ENCODE measurements around the gene HNF1B. TPM values are rescaled to one million over a fixed set of nuclear protein-coding genes. Genes with fewer than 3 reads are reported as not detected.
"Not testable (repeated sequence)": the region's sequence is repeated elsewhere in the genome, so short reads cannot be mapped to it uniquely, and the experiment has no call there.

Gene HNF1B, protein sequence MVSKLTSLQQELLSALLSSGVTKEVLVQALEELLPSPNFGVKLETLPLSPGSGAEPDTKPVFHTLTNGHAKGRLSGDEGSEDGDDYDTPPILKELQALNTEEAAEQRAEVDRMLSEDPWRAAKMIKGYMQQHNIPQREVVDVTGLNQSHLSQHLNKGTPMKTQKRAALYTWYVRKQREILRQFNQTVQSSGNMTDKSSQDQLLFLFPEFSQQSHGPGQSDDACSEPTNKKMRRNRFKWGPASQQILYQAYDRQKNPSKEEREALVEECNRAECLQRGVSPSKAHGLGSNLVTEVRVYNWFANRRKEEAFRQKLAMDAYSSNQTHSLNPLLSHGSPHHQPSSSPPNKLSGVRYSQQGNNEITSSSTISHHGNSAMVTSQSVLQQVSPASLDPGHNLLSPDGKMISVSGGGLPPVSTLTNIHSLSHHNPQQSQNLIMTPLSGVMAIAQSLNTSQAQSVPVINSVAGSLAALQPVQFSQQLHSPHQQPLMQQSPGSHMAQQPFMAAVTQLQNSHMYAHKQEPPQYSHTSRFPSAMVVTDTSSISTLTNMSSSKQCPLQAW
- not detected for total RNA-seq
- long read RNA-seq = 0 reads

DNA sequence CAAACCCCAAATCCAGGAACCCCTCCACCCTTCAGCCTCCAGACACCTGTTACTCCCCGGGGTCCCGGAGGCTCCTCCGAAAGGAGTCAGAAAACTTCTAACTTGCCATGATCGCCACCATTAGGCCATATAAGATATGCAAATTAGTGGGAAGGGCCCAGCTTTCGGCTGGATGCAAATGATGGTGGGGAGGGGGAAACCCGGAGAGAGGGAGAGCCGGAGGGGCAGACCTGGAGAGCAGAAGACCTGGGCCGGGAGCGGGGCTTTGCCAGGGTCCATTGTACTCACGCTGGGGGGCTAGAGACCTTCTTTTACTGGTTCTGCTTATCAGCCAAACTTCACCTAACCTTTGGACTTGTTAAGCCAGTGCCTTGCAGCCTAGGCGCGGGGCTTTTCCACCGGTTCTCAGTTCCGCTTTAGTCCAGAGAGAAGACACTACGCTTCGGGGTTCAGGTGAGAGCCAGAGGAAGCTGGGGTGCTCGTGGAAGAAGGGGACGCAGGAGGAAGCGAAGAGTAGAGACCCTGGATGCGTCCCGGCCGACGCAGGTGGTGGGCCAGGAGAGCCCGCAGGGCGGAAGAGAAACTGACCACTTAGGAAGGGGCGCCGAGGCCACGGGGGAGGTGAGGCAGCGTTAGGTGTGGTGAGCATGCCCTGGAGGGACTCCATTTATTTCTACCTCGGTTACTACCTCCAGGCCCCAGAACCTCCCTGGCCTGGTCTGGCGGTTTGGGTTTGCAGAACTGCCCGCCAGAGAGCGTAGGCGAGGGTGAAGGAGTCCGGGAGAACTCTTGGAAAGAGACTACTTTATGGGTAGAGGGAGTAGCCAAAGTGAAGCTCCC, at the start of gene HNF1B:
Gene HNF1B, minus strand, starts transcription at position 99 of the 840 bp plus-strand sequence. CDS start 175 bp downstream, outside the sequence.
- no peak for DNase-seq
- no peak for ATAC-seq (ENCODE audit: poor library complexity)
- intact Hi-C loops (cut with DNase I) = no loop called here

DNA sequence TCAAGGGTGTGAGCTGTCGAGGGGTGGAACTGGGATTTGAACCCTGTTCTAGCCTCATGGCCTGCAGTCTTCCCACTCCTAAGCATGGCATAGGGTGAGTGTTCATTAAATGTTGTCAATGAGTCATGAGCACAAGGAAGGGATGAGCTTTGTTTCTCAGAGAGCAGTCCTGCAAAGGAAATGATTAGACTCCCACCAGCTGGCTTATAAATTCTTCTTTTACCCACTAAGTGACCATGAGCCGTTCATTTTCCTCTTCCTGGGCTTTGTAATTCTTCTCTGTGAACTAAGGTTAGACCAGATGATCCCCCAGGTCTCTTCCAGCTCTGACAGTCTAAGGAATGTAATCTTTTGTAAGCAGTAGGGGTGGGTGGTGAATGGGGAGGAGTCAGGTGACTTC, 47.9 kb upstream of the HNF1B start:
- DNase-seq = no peak
- intact Hi-C loops (cut with DNase I) = no loop called here
- ATAC-seq (ENCODE audit: poor library complexity) = no peak

DNA sequence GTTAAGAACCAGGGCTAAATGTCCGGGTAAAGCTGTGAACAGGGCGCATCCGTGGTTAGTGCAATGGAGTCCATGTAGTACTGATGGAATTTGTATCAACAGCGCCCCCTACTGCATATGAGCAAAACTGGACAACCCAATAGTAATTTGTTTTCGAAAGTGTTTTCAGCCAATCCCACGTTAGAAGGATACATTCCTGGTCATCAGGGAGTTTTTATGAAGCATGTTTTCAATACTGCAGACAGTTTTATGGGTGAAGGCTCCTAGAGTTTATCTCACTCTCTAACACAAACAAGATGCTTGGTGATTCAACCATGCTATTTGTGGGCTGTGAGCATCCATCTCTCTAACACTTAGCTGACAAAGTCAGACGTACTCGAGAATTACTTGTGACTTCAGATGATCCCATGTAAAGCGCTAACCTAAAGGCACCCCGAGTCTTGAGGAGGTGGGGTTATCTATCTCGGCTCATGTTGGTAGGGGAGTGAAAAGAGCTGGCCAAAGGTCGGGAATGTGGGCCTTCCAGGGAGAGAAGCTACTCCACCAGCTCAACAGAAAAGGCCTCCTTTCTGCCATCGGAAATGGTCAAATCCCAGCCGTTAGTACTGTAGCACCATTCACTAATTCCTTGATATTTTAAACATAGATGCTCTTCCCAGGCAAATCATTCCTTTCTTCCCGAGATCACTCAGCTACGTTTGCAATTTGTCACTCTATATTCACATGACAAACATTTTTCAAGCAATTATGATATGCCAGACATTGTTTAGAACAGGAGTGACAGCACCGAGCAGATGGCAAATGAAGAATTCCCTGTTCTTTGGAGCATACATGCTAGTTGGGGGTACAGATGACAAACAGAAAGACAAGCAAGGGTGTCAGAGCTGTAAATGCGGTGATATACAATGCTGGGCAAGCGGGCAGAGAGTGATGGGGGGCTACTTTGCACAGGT, 46.9 kb upstream of the HNF1B start:
- intact Hi-C loops (cut with DNase I) = no loop called here
- DNase-seq (no peak), ATAC-seq (ENCODE audit: poor library complexity) (no peak)

DNA sequence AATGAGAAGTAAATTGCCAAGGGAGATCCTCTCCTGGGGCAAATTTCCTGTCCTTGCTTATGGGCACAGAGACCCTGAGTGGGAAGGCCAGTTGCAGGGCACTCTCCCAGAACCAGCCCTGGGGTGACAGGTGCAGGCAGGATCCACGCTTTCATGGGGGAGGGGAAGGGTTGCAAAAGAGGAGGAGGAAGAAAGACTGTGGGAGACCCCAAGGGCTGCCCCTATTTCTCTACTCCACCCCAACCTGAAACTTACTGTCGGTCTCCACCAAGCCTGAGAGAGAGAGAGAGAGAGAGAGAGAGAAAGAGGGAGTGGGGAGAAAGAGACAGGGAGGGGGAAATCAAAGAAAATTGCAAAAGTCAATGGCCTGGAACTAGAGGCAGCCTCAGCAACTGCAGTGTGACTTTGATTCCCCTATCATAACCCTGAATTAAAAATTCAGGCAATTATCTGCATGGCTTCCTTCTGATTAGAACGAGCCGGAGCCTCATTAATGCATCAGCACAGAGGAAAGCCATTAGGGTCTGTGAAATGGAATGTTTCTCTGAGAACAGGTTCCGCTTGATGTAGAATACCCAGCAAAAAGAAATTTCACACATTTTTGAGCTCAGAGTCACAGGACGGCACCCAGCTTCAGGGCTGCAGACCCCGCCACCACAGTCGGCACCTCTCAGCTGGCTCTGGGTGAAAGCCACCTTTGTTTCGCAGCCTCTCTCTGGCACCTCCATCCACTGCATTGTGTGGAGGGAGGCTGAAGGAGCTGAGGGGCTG, 45.1 kb upstream of the HNF1B start:
- no peak for DNase-seq
- intact Hi-C loops (cut with DNase I) = no loop called here
- no peak for ATAC-seq (ENCODE audit: poor library complexity)

DNA sequence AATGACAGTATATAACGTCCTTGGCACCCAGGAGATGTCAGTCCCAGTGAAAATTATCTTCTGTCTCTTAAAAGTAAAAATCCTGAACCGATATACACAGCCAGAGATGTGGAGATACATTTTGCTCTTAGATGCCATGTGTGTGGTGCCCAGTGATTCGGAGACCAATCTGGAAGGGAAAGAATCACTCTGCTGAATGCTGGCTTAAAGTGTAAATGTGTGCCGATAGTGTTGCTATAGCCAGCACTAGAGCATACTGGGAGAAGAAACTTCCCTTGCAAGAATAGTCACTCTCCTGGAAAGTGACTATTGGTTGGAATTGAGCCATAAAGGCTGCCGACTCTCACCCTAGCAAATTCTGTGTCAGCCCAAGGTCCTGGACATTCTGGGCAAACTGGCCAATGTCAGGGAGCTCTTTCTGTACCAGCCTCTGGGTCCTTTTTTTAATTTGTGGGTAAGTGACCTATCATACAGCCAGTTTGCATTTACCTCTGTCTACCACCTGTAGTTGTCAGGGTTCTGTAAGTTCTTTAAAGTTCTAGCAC, 44.2 kb upstream of the HNF1B start:
- DNase-seq = no peak
- ATAC-seq (ENCODE audit: poor library complexity) = no peak
- intact Hi-C loops (cut with DNase I) = no loop called here

DNA sequence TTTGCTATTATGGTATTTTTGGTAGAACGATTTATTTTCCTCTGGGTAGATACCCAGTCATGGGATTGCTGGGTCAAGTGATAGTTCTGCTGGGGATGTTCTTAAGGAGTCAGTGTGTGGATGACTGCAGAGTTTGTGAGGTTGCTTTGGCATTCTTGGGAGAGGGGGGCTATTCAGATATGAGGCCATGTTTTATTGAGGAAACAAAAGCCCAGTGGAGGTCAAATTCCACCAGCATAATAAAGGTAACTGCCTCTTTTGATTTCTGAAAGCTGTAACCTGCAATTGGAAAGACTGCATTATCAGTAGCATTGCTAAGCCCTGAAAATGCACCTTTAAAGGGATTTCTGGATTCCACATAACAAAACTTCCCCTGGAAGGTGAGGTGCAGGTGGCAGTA, 43.7 kb upstream of the HNF1B start:
- ATAC-seq (ENCODE audit: poor library complexity) = no peak
- no peak for DNase-seq
- intact Hi-C loops (cut with DNase I) = no loop called here

DNA sequence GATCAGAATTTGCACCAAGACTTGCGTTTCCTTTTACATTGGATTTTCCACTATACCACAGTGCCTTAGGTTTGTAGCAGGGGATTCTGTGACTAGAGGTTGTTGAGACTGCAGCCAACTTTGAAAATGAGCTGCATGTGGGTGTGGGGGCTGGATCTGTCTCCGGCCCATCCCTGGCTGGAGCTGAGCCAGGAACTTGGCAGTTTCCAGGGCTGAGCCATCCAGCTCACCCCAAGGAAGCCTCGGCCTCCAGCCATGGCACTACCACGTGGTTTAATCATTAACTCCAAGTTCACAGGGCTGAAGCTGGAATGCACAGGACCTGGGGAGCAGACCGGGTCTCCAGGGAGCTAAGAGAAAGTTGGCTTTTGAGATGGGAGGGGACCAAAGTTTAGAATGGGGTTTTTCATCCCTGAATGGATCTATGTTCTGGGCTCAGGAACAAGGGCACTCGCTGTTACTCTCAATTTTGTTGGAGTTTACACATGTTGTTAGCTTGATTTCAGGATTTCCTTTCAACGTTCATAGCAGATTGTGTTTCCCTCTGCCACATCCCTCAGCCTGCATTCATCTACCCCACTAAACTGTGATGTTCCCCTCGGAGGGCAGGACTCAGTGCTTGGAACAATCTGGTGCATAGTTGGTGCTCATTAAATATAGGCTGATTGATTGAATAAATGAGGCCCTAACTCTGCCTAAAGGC, 42.3 kb upstream of the HNF1B start:
- DNase-seq (no peak), ATAC-seq (ENCODE audit: poor library complexity) (no peak)
- intact Hi-C loops (cut with DNase I) = no loop called here

DNA sequence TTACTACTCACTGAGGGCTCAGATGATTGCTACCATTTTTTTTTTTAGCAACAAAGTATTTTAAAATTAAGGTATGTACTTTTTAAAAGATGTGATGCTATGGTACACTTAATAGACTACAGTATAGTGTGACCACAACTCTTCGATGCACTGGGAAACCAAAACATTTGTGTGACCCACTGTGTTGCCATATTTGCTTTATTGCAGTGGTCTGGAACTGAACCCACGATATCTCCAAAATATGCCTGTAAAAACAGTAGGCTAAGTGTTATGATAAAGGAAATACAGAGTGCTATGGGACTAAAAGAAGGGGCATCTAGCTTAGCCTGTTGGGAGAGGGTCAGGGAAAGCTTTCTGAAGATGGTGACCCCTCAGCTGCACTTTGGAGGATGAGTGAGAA, 41.6 kb upstream of the HNF1B start:
- DNase-seq = no peak
- no peak for ATAC-seq (ENCODE audit: poor library complexity)
- intact Hi-C loops (cut with DNase I) = no loop called here

DNA sequence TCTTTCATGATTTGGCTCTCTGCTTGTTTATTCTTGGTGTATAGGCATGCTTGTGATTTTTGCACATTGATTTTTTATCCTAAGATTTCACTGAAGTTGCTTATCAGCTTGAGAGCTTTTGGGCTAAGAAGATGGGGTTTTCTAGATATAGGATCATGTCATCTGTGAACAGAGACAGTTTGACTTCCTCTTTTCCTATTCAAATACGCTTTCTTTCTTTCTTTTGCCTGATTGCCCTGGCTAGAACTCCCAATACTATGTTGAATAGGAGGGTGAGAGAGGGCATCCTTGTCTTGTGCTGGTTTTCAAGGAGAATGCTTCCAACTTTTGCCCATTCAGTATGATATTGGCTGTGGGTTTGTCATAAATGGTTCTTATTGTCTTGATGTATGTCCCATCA, 37.6 kb upstream of the HNF1B start:
- intact Hi-C loops (cut with DNase I); ATAC-seq (ENCODE audit: poor library complexity); DNase-seq: not testable (repeated sequence)

DNA sequence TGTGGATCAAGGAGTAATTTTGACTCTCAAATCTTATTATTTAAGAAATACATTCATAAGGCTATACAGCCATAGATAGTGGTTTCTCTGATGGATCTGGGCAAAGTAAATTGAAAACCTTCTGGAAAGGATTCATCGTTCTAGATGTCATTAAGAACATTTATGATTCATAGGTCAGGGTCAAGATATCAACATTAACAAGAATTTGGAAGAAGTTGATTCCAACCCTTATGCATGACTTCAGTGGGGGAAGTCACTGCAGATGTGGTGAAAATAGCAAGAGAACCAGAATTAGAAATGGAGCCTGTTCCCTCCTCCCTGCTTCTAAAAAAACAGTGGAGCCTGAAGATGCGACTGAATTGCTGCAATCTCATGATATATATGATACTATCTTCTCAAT, 36.6 kb upstream of the HNF1B start:
- intact Hi-C loops (cut with DNase I) = no loop called here
- ATAC-seq (ENCODE audit: poor library complexity) (no peak), DNase-seq (no peak)

DNA sequence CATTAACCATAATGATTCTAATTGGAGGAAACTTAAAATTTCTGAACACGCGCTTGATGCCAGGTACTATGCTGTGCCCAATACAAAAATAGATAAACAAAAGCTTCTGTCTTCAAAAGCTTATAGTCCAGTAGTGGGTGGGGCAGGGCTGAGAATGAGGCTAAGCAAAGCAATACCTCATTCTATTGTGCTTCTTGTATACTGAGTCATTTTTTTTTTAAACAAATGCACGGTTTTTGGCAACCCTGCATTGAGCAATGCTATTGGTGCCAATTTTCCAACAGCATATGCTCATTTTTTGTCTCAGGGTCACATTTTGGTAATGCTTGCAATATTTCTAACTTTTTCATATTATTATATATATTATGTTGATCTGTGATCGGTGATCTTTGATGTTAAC, 34.7 kb upstream of the HNF1B start:
- intact Hi-C loops (cut with DNase I) = no loop called here
- no peak for DNase-seq
- no peak for ATAC-seq (ENCODE audit: poor library complexity)

DNA sequence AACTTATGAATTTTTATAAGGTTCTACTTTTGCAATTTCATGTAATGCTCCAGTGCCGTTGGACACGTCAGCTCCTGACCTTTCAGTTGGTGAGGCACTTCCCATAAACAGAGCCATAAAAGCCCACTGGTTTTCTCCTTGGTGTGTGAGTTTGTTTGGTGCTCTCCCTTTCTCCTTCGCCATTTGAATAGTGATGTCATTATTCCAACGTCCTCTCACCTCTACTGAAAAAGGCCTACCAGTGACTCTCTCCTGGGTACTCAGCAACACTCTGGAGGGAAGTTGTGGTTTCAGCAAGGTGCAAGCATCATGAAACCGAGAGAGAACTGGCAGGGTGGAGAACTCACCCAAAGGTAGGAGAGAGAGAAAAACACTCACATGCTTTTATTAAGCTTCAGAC, 29.6 kb upstream of the HNF1B start:
- ATAC-seq (ENCODE audit: poor library complexity) (no peak), DNase-seq (no peak)
- intact Hi-C loops (cut with DNase I) = loop anchor here (5.0 kb wide), 1 partner anchor 122 kb away; no protein-coding TSS in a partner anchor

DNA sequence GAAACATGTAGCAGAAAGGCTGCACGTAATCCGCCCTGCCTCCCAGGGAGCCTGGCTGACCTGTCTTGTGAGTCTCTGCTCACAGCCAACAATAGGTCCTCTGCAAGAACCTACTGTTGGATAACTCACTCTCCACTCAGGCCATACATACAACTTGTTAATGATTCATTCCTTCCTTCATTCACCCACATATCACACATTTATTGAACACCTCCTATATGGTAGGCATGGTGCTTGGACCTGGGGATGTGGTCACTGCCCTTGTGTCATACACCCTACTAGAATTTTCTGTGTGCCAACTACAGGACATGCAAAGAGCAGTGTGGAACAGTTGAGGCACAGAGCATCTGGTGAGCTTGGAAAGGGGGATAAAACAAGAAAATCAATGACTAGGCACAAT, 28.1 kb upstream of the HNF1B start:
- intact Hi-C loops (cut with DNase I) = loop anchor here (5.0 kb wide), 1 partner anchor 121 kb away; no protein-coding TSS in a partner anchor
- no peak for DNase-seq
- no peak for ATAC-seq (ENCODE audit: poor library complexity)

DNA sequence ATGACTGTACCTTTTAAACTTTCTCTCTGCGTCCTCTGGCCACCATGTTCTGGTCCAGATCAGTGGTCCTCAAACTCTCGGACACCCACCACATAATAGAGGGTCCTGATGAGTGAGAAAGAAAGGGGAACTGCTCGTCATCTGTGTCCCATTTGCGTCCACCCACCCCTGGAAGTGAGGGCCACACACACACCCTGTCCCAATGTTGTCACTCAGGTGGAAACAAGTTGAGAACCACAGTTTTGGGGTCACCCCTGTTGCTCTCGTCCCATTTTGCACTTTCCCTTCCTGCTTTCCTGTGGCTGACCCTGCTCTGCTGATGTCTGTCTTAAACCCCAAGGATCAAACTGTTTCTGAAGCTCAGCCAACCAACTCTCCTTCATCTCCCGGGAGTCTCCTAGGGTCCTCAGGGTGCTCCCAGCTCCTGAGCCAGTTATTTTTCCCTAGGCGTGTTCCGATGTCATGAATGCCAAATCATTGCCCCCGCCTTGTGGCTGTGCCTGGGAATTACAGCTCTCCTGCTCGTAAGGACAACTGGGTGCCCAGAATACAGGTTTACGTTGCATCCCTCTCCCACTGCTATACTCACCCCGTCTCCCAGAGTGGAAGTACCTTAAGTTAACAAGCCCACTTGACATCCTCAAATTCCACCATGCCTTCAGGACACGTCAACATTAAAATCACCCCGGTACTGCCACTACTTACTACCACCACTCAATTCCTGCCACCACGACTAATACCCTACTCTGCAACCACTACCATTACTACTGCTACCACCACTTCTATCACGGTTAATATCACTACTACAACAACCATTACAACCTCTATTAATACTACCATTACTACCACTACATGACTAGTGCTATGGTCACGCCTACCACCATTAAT, 26.0 kb upstream of the HNF1B start:
- intact Hi-C loops (cut with DNase I) = loop anchor here (5.0 kb wide), 1 partner anchor 119 kb away; no protein-coding TSS in a partner anchor
- DNase-seq (peak; percentile 51), ATAC-seq (ENCODE audit: poor library complexity) (peak; percentile 55)

DNA sequence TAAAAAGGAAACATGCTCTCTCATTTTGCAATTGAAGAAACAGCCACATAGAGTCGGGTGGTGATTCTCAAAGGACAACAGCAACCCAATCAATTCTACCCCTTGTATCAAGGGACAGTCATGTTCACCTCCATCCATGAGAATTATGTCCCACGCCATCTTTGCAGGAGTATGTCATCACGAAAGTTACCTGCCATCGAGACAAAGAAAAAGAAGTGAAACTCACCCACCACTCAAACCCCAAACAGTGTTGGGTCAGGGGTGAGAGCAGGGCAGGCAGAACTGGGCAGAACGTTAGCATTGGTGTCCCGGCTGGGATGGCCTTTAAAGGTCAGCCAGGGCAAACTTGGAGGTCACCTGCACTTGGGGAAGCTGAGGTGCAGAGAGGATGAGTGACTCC, 24.2 kb upstream of the HNF1B start:
- ATAC-seq (ENCODE audit: poor library complexity) (no peak), DNase-seq (no peak)
- intact Hi-C loops (cut with DNase I) = no loop called here

DNA sequence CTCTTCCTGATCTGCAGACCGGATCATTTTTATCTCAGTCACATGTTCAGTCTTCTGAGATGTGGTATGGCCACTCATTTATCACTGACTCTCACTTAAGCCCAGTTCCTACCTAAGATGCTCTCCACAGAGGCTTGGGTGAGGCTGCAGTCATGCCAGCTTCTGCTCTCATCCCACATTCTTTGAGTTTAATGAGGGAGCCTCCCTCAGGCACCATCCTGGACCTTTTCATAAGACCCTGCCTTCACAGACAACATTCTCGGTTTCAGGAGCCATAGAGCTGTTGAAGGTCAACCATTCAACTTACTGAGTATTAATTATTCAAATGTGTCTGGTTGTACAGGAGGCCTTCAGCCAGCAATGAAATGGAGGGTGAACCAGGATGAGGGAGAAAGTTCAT, 23.6 kb upstream of the HNF1B start:
- no peak for ATAC-seq (ENCODE audit: poor library complexity)
- intact Hi-C loops (cut with DNase I) = no loop called here
- DNase-seq = no peak
